Renal cortical epithelial cell (primary cell): Measurements from ENCODE around the gene RNASE8. TPM values are rescaled to one million over a fixed set of nuclear protein-coding genes. Genes with fewer than 3 reads are reported as not detected.

Experiments
- DNase-seq: peaks from one replicate; pipeline ENCODE4 v3.0.0-alpha.2; 2011; ENCODE audit warnings: low read depth
- total RNA-seq: library from RNA; depleted of rRNA; stranded (reverse); fragments of >200 nt; gene quantifications from 2 replicates; pipeline ENCODE4 v1.2.3, GENCODE V29; 2014

Gene RNASE8
- total RNA-seq, 1 donor from 2014 or later = not detected

GRCh38 chr14:21053184-21054122 lies 4.2 kb upstream of the RNASE8 start:
- DNase-seq = no peak

GRCh38 chr14:21054123-21054767 lies 3.4 kb upstream of the RNASE8 start:
- peak; percentile 51 for DNase-seq

- no peak for DNase-seq
Observed at GRCh38 chr14:21054768-21055145, 2.9 kb upstream of the RNASE8 start.

DNA sequence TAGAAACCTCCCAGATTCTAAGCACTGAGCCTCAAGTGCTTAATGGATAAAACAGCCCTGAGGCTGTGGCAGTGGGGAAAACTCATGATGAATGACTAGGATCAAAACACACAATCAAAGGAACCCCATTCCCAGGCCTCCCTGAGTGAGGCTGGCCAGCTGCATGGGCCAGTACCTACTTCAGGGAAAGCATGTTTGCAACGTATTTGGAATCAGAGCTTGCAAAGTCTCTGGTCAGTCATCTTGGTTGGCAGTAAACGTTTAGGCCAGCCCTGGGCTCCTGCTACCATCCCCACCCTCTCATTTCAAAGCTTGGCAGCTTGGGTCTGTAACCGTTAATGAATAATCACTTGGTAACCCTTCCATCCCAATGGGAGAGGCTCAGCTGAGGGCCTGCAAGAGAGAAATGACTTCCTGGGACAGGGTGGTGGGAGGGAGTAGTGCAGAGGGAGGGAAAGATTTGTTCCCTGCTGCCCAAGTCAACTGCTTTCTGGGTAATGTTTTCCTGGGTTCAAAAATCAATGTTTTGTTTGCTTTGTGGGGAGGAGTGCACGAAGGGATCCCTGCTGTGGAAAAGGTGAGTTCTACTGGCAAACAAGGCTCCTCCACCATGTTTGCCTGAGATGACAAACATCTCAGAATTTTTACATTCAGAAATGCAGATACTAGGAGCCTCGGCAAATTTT lies 2.0 kb upstream of the RNASE8 start:
- peak; percentile 67 for DNase-seq

GRCh38 chr14:21056520-21057163 lies 980 bp upstream of the RNASE8 start:
- DNase-seq = no peak

DNA sequence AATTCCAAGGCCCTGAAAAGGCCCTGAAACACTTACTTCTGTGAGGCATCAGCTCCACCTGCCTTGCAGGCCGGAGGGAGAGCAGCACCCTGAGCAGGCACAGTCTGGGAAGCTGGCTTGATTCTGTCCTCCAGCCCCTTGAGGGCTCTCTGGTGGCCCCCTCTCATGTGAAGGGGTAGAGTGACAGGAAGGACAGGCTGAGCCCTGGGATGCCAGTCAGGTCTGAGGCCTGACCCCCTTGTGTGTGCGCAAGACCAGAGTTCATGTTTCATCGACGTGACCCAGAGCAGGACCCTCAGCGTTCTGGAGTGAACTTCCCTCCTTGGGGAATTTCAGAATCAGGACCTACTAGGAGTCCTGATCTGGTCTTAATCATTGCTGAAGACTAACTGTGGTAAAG lies 1.3 kb downstream of the RNASE8 start:
- DNase-seq = no peak

GRCh38 chr14:21059842-21060613 lies 2.4 kb downstream of the RNASE8 start:
- no peak for DNase-seq

GRCh38 chr14:21060614-21061346 lies 3.2 kb downstream of the RNASE8 start:
- DNase-seq = no peak

DNA sequence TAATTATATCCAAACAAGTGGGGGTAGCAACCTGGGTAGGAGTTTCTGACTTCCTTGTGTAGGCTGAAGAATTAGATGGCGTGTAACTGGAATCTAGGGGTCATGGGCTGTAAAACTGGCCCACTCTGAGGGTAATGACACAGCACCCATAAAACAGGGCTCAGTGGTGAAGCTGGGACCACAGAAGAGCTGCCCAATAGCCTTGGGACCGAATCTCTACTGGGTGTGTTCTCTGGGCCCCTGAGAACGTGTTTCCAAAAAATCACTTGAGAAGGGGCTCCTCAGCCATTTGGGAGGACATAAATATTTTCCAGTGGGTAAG lies 3.7 kb downstream of the RNASE8 start:
- DNase-seq = no peak

DNA sequence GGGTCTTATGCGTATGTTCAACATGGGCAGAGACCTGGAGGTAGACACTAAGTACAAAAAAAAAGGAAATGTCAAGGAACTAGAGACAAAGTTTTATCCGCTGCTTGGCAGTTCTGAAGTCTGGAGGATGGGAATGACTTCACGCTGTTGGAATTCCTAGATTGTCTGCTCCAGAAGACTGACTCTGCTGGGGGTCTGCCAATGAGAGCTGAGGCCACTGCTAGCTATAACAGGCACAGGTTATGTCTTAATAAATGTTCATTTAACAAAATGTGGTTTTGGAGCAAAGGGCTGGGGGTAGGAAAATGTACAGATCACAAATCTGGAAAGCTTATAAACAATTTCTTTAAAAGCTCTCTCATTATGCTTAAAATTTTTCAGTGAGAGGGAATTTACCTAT lies 5.9 kb downstream of the RNASE8 start:
- DNase-seq = peak; percentile 81

DNA sequence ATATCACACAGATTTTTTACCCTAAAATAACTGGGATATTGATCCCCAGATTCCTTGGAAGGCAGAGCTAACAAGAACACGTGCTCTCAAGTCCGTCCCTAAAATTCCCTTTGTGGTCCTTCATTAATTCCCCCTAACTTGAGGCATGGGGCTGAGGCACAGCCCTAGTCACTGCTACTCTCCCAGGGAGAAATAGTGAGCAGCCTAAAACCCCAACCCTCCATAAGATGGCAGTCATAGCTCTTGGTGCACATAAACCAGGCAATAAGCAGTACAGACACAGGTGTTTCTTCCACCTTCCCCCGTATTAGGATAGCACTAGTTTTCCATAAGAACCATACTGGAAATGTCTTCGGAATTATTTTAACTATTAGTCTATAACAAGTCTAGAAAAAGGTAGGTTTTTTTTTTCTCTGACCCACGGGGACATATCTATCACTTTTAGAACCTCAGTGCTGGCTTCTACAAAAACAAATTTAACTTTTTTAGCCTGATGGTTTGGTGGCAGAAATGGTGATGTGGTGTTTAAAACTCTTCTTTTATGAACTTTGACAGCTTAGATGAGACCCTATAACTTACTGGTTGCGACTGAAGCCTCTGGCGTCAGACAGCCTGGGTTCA lies 9.4 kb downstream of the RNASE8 start:
- DNase-seq = no peak

GRCh38 chr14:21068521-21069387 lies 11.1 kb downstream of the RNASE8 start:
- no peak for DNase-seq

- no peak for DNase-seq
Observed at GRCh38 chr14:21069388-21070082, 11.9 kb downstream of the RNASE8 start.

DNA sequence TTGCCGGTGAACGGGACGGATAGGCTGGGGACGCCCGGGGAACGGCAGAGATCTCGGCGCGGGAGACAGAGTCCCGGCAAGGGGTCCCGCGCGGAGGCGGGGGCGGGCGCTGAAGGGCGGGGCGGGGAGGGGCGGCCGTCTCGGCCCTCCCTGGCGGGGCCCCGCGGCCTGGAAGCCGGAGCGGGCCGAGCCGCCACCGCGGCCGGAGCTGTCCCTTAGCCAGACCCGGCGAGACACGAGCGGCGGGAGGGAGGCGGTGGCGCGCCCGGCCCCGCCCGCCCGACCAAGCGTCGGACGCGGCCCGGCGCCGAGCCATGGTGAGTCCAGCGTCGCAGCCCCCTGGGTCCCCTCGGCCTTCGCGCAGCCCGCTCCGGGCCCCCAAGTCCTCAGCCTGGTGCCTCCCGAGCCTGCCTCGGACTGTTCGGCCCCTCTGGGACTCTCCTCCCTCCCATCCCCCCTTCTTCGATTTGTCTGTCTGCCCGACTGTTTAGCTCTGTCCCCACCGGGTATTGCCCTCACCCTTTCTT lies 12.5 kb downstream of the RNASE8 start, which contains the start of gene ARHGEF40:
Gene ARHGEF40 (plus strand): TSS at position 222 of the 527 bp plus-strand sequence. CDS start 93 bp downstream, at position 315.
- DNase-seq = no peak

DNA sequence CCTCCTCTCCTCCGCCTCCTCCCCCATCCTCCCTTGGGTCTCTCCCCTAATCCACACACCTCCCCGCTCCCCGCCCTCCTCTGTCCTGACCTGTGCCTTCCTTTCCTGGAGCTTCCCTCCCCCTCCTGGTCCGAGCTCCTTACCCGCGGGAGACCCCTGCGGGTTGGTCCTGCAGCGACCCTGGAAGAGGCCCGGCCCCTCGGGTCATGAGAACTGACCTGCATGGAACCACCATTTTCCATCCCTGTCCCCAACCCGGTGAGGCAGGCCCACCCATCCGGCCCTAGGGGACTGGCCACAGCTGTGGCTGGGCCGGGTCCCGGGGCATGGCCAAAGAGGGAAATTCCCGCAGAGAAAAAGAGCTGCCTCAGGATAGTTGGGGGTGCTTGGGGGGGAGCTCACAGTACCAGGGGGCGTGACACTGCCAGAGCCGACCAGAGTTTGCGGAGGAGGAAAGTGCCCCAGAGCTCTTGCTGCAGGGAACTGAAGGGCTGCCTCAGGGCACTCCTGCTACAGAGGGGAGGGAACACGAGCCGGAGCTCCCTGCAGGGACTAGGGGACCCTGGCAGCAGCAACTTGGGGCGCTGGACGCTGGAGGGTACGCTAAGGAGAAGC lies 13.1 kb downstream of the RNASE8 start:
- no peak for DNase-seq

DNA sequence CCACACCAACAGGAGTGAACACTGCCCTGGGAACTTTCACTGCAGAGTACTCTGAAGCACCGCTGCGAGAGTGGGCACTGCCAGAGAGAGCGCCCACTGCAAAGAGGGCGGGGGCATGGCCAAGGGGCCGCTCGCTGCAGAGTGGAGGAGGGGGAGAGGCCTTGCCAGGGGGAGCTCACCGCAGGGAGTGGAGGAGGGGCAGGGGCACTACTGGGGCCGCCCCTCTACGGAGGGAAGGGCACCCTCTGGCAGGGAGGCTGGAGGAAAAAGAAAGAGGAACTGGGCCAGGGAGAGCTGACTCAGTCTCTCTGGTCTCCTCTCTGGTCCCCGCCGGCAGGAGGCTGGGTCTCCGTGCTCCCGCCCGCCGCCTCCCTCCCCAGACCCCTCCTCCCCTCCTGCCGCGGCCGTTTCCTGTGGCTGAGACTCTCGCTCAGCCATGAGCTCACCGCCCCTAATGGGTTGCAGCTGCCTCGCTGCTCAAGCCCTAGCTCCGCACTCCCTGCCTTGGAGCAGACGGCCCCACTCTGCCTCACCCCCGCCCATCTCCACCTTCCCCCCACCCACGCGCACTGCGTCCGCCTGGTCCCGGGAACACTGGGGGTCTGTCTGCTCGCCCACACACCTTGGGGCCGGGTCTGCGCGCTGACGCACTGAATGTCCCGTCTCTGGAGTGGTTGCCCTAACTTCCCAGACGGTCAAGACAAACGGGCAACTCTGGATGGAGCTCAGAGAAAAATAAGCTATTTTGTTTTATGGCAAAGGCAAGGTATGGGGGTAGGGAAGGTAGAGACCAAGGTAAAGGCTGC lies 13.8 kb downstream of the RNASE8 start:
- DNase-seq = peak; percentile 53

DNA sequence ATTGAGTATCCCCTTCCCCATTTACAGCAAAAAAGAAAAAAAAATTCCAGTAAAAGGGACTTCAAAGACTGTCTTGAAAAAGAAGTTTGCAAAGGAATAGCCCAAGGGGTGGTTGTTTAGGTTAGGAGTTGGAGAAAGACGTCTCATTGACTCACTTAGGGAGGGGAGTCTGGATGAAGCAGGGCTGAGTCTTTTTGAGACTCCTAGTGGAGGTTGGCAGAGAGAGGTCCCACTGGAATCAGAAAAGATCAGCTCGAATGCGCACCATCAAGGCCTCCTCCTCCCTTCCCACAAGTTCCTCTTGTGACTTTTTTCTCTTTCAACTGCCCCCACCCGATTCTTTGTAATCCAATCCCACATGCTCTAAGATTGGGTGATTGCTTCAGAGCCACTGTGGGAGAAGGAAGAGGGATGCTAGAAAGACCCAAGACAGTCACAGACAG lies 14.4 kb downstream of the RNASE8 start:
- DNase-seq = no peak
